Transverse colon (tissue), 4 donors: ENCODE measurements around the gene UCK2. TPM values are rescaled to one million over a fixed set of nuclear protein-coding genes. Genes with fewer than 3 reads are reported as not detected.

Experiments
- DNase-seq: peaks from one replicate; pipeline ENCODE4 v3.0.0-alpha.2; 2019
- H3K27ac ChIP-seq, 4 donors: fragments of 200-600 bp; sonication (generic); 2 replicates each; pipeline ENCODE4 v1.5.1; 2016 to 2018; ENCODE audit warnings: inconsistent platforms in 4 of 4
- H3K27me3 ChIP-seq: fragments of 200-600 bp; sonication (generic); 2 replicates; pipeline ENCODE4 v1.5.1; 2017; ENCODE audit warnings: inconsistent platforms
- H3K36me3 ChIP-seq, 4 donors: fragments of 200-600 bp; sonication (generic); 2 replicates each; pipeline ENCODE4 v1.5.1; 2017 to 2019; ENCODE audit warnings: inconsistent platforms in 4 of 4
- H3K4me1 ChIP-seq, 4 donors: fragments of 200-600 bp; sonication (generic); 2 replicates each; pipeline ENCODE4 v1.5.1; 2017 to 2020; ENCODE audit warnings: inconsistent platforms in 4 of 4
- H3K4me3 ChIP-seq, 4 donors: fragments of 200-600 bp; sonication (generic); 1 replicate in 1 of 4; 2 replicates in 3 of 4; pipeline versions ENCODE4 v1.5.1 to v1.6.1; 2017 to 2019; ENCODE audit warnings: inconsistent platforms in 4 of 4
- H3K9me3 ChIP-seq, 2 donors: fragments of 200-600 bp; sonication (generic); 2 replicates each; pipeline ENCODE4 v1.5.1; 2017 to 2019; ENCODE audit warnings: inconsistent platforms in 2 of 2
- CTCF ChIP-seq, 5 experiments: fragments of 200-600 bp in 3 of 5; fragments of 450-650 bp in 2 of 5; sonication (generic) in 3 of 5; IDR thresholded peaks; 1 replicate in 2 of 5; 2 replicates in 3 of 5; pipeline ENCODE4 v1.5.1; 2016 to 2017; ENCODE audit warnings: antibody characterized with exemption in 5 of 5, inconsistent platforms in 3 of 5, mild to moderate bottlenecking in 2 of 5, moderate library complexity in 1 of 5
- EP300 ChIP-seq: sonication (generic); formaldehyde crosslinking; IDR thresholded peaks from one replicate; pipeline ENCODE4 v1.6.1; 2017; ENCODE audit warnings: antibody characterized with exemption, low read depth
- POLR2A ChIP-seq: fragments of 450-650 bp; IDR thresholded peaks from one replicate; pipeline ENCODE4 v1.6.1; 2016; ENCODE audit warnings: antibody characterized with exemption, mild to moderate bottlenecking, moderate library complexity
- POLR2AphosphoS5 ChIP-seq, 3 donors: sonication (generic); formaldehyde crosslinking; IDR thresholded peaks; one replicate each; pipeline ENCODE4 v1.6.1; 2016; ENCODE audit warnings: antibody characterized with exemption in 3 of 3
- WGBS, 2 donors: methylation state at CpG; one replicate each; pipeline ENCODE4 v1.1.5; 2018; ENCODE audit warnings: low coverage in 1 of 2; 5-methylcytosine and 5-hydroxymethylcytosine counted together
- in situ Hi-C, 4 donors: fragments of 200-750 bp; cut with MboI; loops; one replicate each; pipeline versions ENCODE4 v1.15.0 to v1.15.1; 2017; ENCODE audit warnings: low sequenced_read_pairs in 3 of 4, low pct_ligation_motif_present in 1 of 4, low pct_unique_long_range_greater_than_20kb in 1 of 4
- intact Hi-C: fragments of 100-400 bp; cut with DNase I; formaldehyde crosslinking; loops from one replicate; pipeline ENCODE4 v1.15.1; 2023; ENCODE audit warnings: low total_unique reads
- total RNA-seq, 4 donors: library from RNA; depleted of rRNA; stranded (reverse); fragments of >200 nt; gene quantifications; one replicate each; pipeline ENCODE4 v1.1.0, GENCODE V29; 2016

Gene UCK2
- total RNA-seq, 4 donors from 2014 or later = 18.9 to 96.5 (median 69.7) TPM

- H3K9me3 ChIP-seq = no peaks in the 10 kb centered on the region
- H3K36me3 ChIP-seq = peaks cover 0 to 4% (median 0%) of the 10 kb centered on the region in 4 donors
- whole genome bisulfite sequencing, 2 donors = 100% methylated on average over 2 of the region's 2 CpGs
- no peaks in the 10 kb centered on the region for H3K27me3 ChIP-seq
- TF ChIP-seq POLR2AphosphoS5 (IDR thresholded peaks at IDR 0.05) (no peak), POLR2A (no peak), CTCF (IDR thresholded peaks at IDR 0.05) (no peak), EP300 (no peak)
- no peak overlapping the region for H3K27ac ChIP-seq
- intact Hi-C loops (no loop called here), in situ Hi-C loops (no loop called here)
- peaks cover 0 to 23% (median 16%) of the 10 kb centered on the region in 4 donors for H3K4me1 ChIP-seq
- H3K4me3 ChIP-seq = no peak overlapping the region
- no peak for DNase-seq
Measured at GRCh38 chr1:165886983-165887382, 59.6 kb downstream of the UCK2 start.

DNA sequence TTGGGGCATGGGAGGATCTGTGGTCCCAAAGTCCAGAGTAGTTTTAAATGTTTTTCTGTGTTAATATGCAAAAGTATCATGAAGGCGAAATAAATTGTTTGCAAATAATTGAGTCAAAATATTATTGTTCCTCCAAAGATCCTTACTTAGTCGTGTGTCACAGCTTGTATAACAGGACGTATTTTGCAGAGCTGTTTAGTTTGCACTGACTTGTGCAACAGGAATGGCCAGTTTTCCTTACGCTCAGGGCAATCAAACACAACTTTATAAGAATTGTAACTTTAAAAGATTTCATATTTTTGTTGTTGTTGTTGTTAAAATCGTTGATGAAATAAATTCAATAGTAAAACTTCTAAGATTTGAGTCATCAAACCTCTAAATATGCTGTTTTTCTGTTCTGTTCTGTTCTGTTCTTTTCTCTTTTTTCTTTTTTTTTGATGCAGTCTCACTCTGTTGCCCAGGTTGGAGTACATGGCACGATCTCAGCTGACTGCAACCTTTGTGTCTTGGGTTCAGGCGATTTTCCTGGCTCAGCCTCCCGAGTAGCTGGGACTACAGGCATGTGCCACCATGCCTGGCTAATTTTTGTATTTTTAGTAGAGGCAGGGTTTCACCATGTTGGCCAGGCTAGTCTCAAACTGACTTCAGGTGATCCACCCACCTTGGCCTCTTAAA is 60.6 kb downstream of the UCK2 start:
- intact Hi-C loops = no loop called here
- peak overlapping the region in 1 of 4 donors; percentile 24 for H3K27ac ChIP-seq
- DNase-seq = peak; percentile 20

DNA sequence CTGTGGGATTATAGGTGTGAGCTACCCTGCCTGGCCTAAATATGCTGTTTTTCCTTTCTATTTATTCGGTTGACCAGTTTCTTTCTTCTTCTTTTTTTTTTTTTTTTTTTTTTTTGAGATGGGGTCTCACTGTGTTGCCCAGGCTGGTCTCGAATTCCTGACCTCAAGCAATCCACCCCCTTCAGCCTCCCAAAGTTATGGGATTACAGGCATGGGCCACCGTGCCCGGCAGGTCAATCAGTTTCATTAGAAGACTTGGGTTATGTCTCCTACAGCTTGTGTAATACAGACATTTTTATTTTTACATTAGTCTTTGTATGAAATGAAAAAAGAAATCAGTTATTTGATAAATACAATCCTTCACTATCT is 61.1 kb downstream of the UCK2 start:
- Histone ChIP-seq H3K9me3 (no peaks in the 10 kb centered on the region), H3K36me3 (peaks cover 0 to 4% (median 0%) of the 10 kb centered on the region in 4 donors), H3K27me3 (no peaks in the 10 kb centered on the region), H3K27ac (no peak overlapping the region), H3K4me1 (peaks cover 0 to 23% (median 16%) of the 10 kb centered on the region in 4 donors), H3K4me3 (no peak overlapping the region)
- 99 to 100% methylated on average over 4 of the region's 4 CpGs for WGBS, 2 donors
- in situ Hi-C loops (no loop called here), intact Hi-C loops (no loop called here)
- no peak for DNase-seq
- no peak for TF ChIP-seq EP300
- TF ChIP-seq POLR2AphosphoS5 (IDR thresholded peaks at IDR 0.05) = no peak
- TF ChIP-seq POLR2A = no peak
- TF ChIP-seq CTCF (IDR thresholded peaks at IDR 0.05) = no peak

More for the DNA sequence above, 60.6 kb downstream of the UCK2 start:
- no peaks in the 10 kb centered on the region for H3K9me3 ChIP-seq
- in situ Hi-C loops = no loop called here
- peaks cover 0 to 23% (median 16%) of the 10 kb centered on the region in 4 donors for H3K4me1 ChIP-seq
- H3K4me3 ChIP-seq = no peak overlapping the region
- peaks cover 0 to 4% (median 0%) of the 10 kb centered on the region in 4 donors for H3K36me3 ChIP-seq
- TF ChIP-seq POLR2AphosphoS5 (IDR thresholded peaks at IDR 0.05) = no peak
- no peak for TF ChIP-seq EP300
- no peak for TF ChIP-seq POLR2A
- no peak for TF ChIP-seq CTCF (IDR thresholded peaks at IDR 0.05)
- H3K27me3 ChIP-seq = no peaks in the 10 kb centered on the region
- 53 to 55% methylated on average over 4 to 8 of the region's 8 CpGs for WGBS, 2 donors

- TF ChIP-seq POLR2A (no peak), EP300 (no peak), POLR2AphosphoS5 (IDR thresholded peaks at IDR 0.05) (no peak), CTCF (IDR thresholded peaks at IDR 0.05) (no peak)
- H3K27ac ChIP-seq = no peak overlapping the region
- intact Hi-C loops = no loop called here
- H3K9me3 ChIP-seq = no peaks in the 10 kb centered on the region
- H3K36me3 ChIP-seq = peaks cover 0 to 4% (median 0%) of the 10 kb centered on the region in 4 donors
- in situ Hi-C loops = no loop called here
- DNase-seq = no peak
- no peak overlapping the region for H3K4me3 ChIP-seq
- no peaks in the 10 kb centered on the region for H3K27me3 ChIP-seq
- 94% methylated on average over 1 of the region's 1 CpG; no CpG with 5 or more reads in 1 of the 2 donors for WGBS, 2 donors
- H3K4me1 ChIP-seq = peaks cover 0 to 6% (median 4%) of the 10 kb centered on the region in 4 donors
Measured at GRCh38 chr1:165890684-165891083, 63.3 kb downstream of the UCK2 start.
